HG02678 (cell line): ENCODE data around the gene RBM20.
A peak's percentile ranks its signal among the peaks of the same experiment; 100 is the strongest.

ENCODE experiments used
- ATAC-seq: cut with Tn5 transposase; IDR thresholded peaks from one replicate; pipeline ENCODE4 v1.9.1; 2021; ENCODE audit warnings: mild to moderate bottlenecking, moderate library complexity; ENCODE audit not compliant: unreplicated experiment

RBM20 gene

GRCh38 chr10:110864662-110865140 is 220.6 kb downstream of the RBM20 start:
- ATAC-seq, result peak; percentile 54

- ATAC-seq, result no peak
Measured at GRCh38 chr10:110865186-110865808, 221.2 kb downstream of the RBM20 start.

GRCh38 chr10:110865809-110866482 is 221.8 kb downstream of the RBM20 start:
- ATAC-seq, result no peak

- peak; percentile 34 for ATAC-seq
Measured at GRCh38 chr10:110867011-110867806, 223.1 kb downstream of the RBM20 start.

DNA sequence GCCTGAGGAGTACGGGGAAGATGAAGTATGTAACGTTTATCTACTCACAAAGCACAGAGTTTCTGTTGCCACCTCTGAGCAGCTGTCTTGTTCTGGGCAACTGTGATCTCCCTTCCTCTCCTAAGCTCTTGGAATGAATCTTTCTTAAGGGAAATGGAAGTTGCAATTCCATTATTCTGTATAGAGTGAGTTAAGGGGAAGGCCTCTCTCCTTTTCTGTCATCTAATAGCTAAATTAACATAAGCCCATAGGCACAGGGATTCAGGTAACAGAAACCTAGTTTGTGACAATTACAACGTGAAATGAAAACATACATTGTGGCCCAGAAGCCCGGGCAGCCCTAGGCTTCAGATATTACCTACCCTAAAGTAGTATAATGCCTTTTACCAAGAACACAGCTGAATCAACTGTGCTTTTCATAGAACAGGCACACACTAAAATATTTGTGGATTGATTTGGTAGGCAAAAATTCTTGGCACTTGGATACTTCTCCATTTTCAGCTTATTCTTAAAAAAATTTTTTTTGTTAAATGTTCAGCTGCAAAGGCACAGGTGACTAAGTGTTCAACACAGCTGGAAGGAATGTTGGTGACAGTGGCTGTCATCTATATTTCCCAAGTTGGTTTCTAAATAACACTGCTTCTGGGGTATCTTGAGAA is 223.8 kb downstream of the RBM20 start:
- no peak for ATAC-seq

DNA sequence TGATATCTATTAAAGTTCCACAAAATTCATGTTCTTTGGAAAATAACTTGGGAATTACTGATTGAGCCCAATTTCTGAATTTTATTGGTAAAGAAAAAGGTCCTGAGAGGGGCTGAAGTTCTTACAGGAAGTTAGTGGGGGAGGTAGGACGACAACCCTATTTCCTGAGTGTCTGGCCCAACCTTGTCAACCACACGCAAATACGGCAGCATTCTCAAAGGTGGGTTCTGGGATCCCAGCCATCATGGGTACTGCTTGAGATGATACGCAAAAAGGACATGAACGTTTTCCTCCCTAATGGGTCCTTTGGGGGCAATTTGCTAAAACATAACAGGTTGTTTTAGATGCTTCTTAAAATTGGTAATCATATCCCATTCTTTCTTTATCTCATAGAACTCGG is 224.8 kb downstream of the RBM20 start:
- ATAC-seq, result no peak

GRCh38 chr10:110870823-110871297 is 226.7 kb downstream of the RBM20 start:
- ATAC-seq, result no peak

- ATAC-seq, result peak; percentile 72
Measured at GRCh38 chr10:110871298-110872084, 227.4 kb downstream of the RBM20 start, which contains the start of gene PDCD4. Gene PDCD4 (plus strand): TSS chr10:110871928. CDS start chr10:110876028, 4,100 bp downstream.

DNA sequence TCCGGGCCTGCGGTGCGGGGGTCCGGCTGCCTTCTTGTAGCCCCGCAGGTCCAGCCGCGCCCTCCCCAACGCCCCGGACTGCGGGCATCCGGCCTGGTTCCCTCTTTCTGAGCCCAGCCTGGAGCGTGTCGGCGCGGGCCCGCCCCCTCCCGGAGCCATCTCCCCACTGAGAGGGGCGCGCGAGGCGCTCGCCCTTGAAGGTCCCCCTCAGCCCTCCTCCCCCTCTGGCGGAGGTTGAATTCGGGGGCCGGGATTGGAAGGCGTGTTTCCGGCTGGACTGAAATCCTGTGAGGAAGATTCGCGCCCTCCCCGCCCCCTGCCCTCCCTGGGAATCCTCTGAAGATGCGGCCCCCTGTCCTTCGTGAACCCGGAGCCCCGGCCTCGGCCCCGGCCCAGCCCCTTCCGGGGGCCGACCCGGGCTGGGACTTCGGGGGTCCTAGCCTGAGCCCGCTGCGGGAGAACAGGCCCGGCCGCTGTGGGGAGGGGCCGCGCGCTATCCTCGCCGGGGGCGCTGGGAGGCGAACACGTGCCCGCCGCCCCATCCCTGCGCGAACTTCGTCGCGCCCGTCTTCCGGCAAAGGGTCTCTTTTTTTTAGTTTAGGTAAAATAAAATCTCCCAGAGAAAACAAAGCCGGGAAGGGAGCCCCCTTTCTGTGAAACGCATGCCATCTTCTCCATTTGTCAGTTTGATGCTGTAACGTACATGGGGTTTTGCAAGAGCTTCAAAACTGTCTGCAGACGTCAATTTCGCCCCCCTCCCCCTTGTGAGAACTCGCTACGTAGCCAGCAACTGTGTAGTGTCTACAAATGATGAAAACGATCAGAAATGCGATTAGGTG is 228.2 kb downstream of the RBM20 start:
- peak; percentile 39 for ATAC-seq

DNA sequence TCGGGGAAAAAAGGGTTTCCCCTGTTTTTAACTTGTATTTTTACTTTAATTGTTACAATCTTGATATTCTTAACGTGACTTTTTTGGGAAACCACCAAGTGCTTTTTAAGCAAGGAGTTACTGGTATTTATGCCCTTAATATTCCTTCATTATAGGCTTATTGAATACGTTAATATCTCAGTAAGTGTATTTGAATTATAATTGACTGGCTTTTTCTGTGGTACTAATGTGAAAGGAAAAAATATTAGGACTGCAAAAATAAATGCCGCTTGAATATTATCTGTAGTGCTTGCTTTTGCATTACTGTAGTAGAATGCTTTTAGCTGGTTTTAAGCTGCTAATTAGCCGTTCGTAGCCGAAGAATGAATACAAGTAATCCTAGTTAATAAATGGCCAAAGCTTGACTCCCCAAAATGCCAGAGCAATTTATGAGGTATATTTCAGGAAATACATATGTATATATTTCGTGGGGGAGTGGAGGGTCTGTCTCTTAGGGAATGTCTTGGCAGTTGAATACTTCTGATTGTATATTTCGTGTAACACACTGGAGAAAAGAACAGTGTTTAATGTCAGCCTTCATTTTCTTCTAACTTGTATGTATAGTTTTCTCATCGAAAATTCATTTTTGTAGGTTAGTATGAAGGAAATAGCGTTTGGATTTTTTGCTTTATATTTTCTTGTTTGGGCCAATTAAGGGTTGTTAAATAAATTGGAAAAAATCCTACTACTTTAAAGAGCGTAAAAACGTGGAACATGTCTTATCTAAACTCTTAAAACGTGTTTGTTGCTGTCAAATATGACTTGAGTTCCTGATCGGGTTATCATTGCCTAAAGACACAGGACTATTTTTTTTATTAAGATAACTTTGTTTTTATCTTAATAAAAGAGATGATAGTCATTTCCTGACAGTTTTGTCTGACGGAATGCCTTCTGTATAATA is 229.1 kb downstream of the RBM20 start:
- no peak for ATAC-seq

DNA sequence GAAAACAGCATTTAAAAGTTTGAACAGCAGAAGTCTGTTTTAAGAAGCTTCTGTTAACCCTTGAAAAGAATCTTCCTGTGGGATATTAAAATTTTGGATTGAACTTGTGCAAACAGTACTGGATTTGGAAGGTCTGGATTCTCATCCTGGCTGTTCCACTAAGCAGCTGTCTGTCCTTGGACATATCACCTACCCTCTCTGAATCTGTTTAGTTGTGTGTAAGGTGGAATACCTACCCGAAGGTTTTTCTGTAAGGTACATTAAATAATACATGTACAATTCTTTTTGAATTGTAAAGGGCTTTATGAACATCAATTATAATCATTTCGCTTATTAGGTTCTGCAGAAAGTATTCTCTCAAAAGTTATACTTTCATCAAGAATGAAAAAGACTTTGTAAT is 229.8 kb downstream of the RBM20 start:
- ATAC-seq, result no peak

DNA sequence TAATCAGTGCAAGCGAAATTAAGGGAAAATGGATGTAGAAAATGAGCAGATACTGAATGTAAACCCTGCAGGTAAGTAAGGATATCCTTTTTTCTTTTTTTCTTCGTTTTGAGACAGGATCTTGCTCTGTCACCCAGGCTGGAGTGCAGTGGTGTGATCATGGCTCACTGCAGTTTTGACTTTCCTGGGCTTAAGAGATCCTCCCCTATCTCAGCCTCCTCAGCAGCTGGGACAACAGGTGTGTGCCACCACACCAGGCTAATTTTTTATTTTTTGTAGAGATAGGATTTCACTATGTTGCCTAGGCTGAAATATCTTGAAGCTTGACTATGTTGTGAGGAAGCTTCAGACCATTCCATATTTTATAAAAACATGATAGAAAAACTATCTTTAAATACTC is 231.9 kb downstream of the RBM20 start:
- ATAC-seq, result no peak

GRCh38 chr10:110876788-110877187 is 232.7 kb downstream of the RBM20 start:
- no peak for ATAC-seq

GRCh38 chr10:110880012-110880411 is 235.9 kb downstream of the RBM20 start:
- no peak for ATAC-seq

GRCh38 chr10:110881247-110881646 is 237.1 kb downstream of the RBM20 start:
- no peak for ATAC-seq

DNA sequence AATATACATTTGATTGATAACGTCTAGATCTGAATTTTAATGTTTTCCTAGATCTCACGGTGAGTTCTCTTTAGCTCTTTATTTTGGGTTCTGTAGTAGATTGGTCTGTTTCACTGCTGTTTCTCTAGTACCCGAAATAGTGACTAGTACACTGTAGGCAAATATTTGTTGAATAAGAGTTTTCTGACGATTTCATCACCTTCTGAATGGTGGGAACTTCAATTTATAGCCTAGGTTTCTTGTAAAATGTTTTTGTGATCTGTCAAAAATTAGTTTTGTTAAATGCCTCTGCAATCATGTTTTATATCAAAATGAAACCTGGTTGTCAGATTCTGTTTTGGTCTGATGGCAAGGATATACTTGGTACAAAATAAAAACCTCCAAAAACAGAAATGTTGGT is 237.8 kb downstream of the RBM20 start:
- no peak for ATAC-seq

DNA sequence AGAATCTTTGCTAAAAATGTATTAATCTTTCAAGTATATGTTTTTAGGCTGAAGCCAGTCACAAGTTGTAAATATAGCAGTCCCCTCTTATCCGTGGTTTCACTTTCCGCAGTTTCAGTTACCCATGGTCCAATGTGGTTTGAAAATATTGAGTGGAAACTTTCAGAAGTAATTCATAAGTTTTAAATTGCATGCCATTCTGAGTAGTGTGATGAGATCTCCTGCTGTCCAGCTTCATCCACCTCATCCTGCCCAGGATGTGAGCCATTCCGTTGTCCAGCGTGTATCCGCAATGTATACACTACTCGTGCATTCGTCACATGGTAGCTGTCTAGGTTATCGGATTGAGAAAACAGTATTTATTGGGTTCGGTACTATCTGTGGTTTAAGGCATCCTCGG is 239.8 kb downstream of the RBM20 start:
- no peak for ATAC-seq
